Endodermal cell (in vitro differentiated cells): Measurements from ENCODE around the gene FABP7. TPM values are rescaled to one million over a fixed set of nuclear protein-coding genes. Genes with fewer than 3 reads are reported as not detected.

Source experiments
- DNase-seq: peaks from one replicate; pipeline ENCODE4 v3.0.0-alpha.2; 2017
- H3K27ac ChIP-seq: 2 replicates; pipeline ENCODE4 v1.5.1; 2013; ENCODE audit warnings: mild to moderate bottlenecking, low read depth, low read length, moderate library complexity
- H3K27me3 ChIP-seq: 2 replicates; pipeline ENCODE4 v1.6.1; 2013; ENCODE audit warnings: mild to moderate bottlenecking, low read length, moderate library complexity; ENCODE audit not compliant: insufficient read depth, control insufficient read depth, poor library complexity, severe bottlenecking
- H3K36me3 ChIP-seq: 2 replicates; pipeline ENCODE4 v1.7.0; 2013; ENCODE audit warnings: mild to moderate bottlenecking, low read length, moderate library complexity; ENCODE audit not compliant: control insufficient read depth, insufficient read depth
- H3K4me1 ChIP-seq: one replicate; pipeline ENCODE4 v1.7.0; 2013; ENCODE audit warnings: low read length; ENCODE audit not compliant: control insufficient read depth, insufficient read depth
- H3K4me3 ChIP-seq: 2 replicates; pipeline ENCODE4 v1.5.1; 2013; ENCODE audit warnings: mild to moderate bottlenecking, low read length, moderate library complexity
- H3K9ac ChIP-seq: 2 replicates; pipeline ENCODE4 v1.6.1; 2013; ENCODE audit warnings: mild to moderate bottlenecking, low read length, moderate library complexity; ENCODE audit not compliant: poor library complexity, severe bottlenecking; ENCODE audit errors: extremely low read depth
- H3K9me3 ChIP-seq: 2 replicates; pipeline ENCODE4 v1.6.1; 2013; ENCODE audit warnings: mild to moderate bottlenecking, low read length, moderate library complexity; ENCODE audit not compliant: control insufficient read depth
- H3K27ac Mint-ChIP-seq: 2 replicates; pipeline ENCODE4 v1.8.0; 2020; ENCODE audit warnings: mixed read lengths
- H3K27me3 Mint-ChIP-seq: 2 replicates; pipeline ENCODE4 v1.8.0; 2021; ENCODE audit warnings: mild to moderate bottlenecking, mixed read lengths; ENCODE audit not compliant: insufficient read depth
- H3K36me3 Mint-ChIP-seq: 2 replicates; pipeline ENCODE4 v1.8.0; 2020; ENCODE audit warnings: low read depth, mixed read lengths
- H3K4me1 Mint-ChIP-seq: 2 replicates; pipeline ENCODE4 v1.8.0; 2020; ENCODE audit warnings: mixed read lengths
- H3K4me3 Mint-ChIP-seq: 2 replicates; pipeline ENCODE4 v1.8.0; 2020; ENCODE audit warnings: mild to moderate bottlenecking, moderate library complexity, mixed read lengths
- H3K9me3 Mint-ChIP-seq: 2 replicates; pipeline ENCODE4 v1.8.0; 2020; ENCODE audit warnings: mild to moderate bottlenecking, mixed read lengths
- WGBS, 2 experiments: methylation state at CpG; one replicate each; pipeline versions ENCODE4 v1.1.5 to v1.1.7; 2013; ENCODE audit warnings: missing lambda C conversion rate in 2 of 2, mixed read lengths in 1 of 2; ENCODE audit not compliant: insufficient coverage in 1 of 2, insufficient read length in 1 of 2; 5-methylcytosine and 5-hydroxymethylcytosine counted together
- total RNA-seq, 2 donors: library from RNA; stranded (reverse); fragmentation: NEBNext Ultra II Directional in 1 of 2; extraction: Animal tissue kit (Norgen Biotek cat#: 25700) in 1 of 2; gene quantifications; 2 replicates in 1 of 2; 3 replicates in 1 of 2; pipeline ENCODE4 v1.2.1, GENCODE V29; 2021
- TF ChIP-seq, protein P1 (sequence below): fragments of 200-600 bp; sonication (generic); conservative IDR thresholded peaks from 2 replicates; pipeline ENCODE4 v1.5.0; 2021; ENCODE audit warnings: antibody characterized with exemption, mild to moderate bottlenecking

Gene FABP7
- total RNA-seq, 2 donors from 2014 or later: 2.7 to 3.4 TPM

GRCh38 chr6:122801397-122801796, 21.9 kb downstream of the FABP7 start:
- Histone ChIP-seq H3K9ac (no peak overlapping the region), H3K27ac (no peak overlapping the region), H3K9me3 (no peaks in the 10 kb centered on the region), H3K4me3 (no peak overlapping the region), H3K27me3 (no peaks in the 10 kb centered on the region), H3K4me1 (peaks cover 2% of the 10 kb centered on the region), H3K36me3 (no peaks in the 10 kb centered on the region)
- Mint-ChIP-seq H3K4me3 (no peak overlapping the region), H3K27ac (no peak overlapping the region), H3K27me3 (no peaks in the 10 kb centered on the region), H3K36me3 (no peaks in the 10 kb centered on the region), H3K4me1 (peaks cover 28% of the 10 kb centered on the region), H3K9me3 (no peaks in the 10 kb centered on the region)
- TF ChIP-seq, protein P1, sequence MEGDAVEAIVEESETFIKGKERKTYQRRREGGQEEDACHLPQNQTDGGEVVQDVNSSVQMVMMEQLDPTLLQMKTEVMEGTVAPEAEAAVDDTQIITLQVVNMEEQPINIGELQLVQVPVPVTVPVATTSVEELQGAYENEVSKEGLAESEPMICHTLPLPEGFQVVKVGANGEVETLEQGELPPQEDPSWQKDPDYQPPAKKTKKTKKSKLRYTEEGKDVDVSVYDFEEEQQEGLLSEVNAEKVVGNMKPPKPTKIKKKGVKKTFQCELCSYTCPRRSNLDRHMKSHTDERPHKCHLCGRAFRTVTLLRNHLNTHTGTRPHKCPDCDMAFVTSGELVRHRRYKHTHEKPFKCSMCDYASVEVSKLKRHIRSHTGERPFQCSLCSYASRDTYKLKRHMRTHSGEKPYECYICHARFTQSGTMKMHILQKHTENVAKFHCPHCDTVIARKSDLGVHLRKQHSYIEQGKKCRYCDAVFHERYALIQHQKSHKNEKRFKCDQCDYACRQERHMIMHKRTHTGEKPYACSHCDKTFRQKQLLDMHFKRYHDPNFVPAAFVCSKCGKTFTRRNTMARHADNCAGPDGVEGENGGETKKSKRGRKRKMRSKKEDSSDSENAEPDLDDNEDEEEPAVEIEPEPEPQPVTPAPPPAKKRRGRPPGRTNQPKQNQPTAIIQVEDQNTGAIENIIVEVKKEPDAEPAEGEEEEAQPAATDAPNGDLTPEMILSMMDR: no peak
- no peak for DNase-seq
- WGBS, 2 experiments: 100% methylated on average over 1 of the region's 1 CpG; no CpG with 5 or more reads in 1 of the 2 experiments

GRCh38 chr6:122803171-122803661, 23.7 kb downstream of the FABP7 start:
- WGBS, 2 experiments: 31% methylated on average over 3 of the region's 4 CpGs; no CpG with 5 or more reads in 1 of the 2 experiments
- Mint-ChIP-seq H3K4me1 (peaks cover 24% of the 10 kb centered on the region), H3K9me3 (no peaks in the 10 kb centered on the region), H3K36me3 (no peaks in the 10 kb centered on the region), H3K27me3 (no peaks in the 10 kb centered on the region), H3K27ac (no peak overlapping the region), H3K4me3 (no peak overlapping the region)
- Histone ChIP-seq H3K27me3 (no peaks in the 10 kb centered on the region), H3K27ac (no peak overlapping the region), H3K4me3 (no peak overlapping the region), H3K9ac (no peak overlapping the region), H3K4me1 (peaks cover 4% of the 10 kb centered on the region), H3K9me3 (no peaks in the 10 kb centered on the region), H3K36me3 (no peaks in the 10 kb centered on the region)
- TF ChIP-seq, protein P1: no peak
- no peak for DNase-seq

GRCh38 chr6:122804962-122805485, 25.5 kb downstream of the FABP7 start:
- peaks cover 3% of the 10 kb centered on the region for H3K4me1 ChIP-seq
- no peak for DNase-seq
- Mint-ChIP-seq H3K27me3 (no peaks in the 10 kb centered on the region), H3K27ac (no peak overlapping the region), H3K36me3 (no peaks in the 10 kb centered on the region), H3K9me3 (no peaks in the 10 kb centered on the region), H3K4me3 (no peak overlapping the region), H3K4me1 (peaks cover 19% of the 10 kb centered on the region)
- TF ChIP-seq, protein P1: no peak
- H3K9me3 ChIP-seq: no peaks in the 10 kb centered on the region
- no peak overlapping the region for H3K27ac ChIP-seq
- H3K9ac ChIP-seq: no peak overlapping the region
- H3K4me3 ChIP-seq: no peak overlapping the region
- no peaks in the 10 kb centered on the region for H3K27me3 ChIP-seq
- no peaks in the 10 kb centered on the region for H3K36me3 ChIP-seq
- whole genome bisulfite sequencing, 2 experiments: 86 to 87% methylated on average over 5 of the region's 5 CpGs
